Sigmoid colon (tissue), 4 donors: ENCODE results near the gene G6PD.

Experiments
- CTCF ChIP-seq, 4 experiments: fragments of 450-650 bp in 3 of 4; fragments of 200-600 bp in 1 of 4; IDR thresholded peaks; one replicate each; pipeline ENCODE4 v1.5.1; 2016 to 2019; ENCODE audit warnings: antibody characterized with exemption in 4 of 4, mild to moderate bottlenecking in 3 of 4, moderate library complexity in 2 of 4
- POLR2A ChIP-seq, 2 donors: fragments of 450-650 bp; IDR thresholded peaks; one replicate each; pipeline ENCODE4 v1.6.1; 2016; ENCODE audit warnings: antibody characterized with exemption in 2 of 2, mild to moderate bottlenecking in 2 of 2, moderate library complexity in 2 of 2
- POLR2AphosphoS5 ChIP-seq, 4 donors: sonication (generic); formaldehyde crosslinking; IDR thresholded peaks; one replicate each; pipeline ENCODE4 v1.6.1; 2017; ENCODE audit warnings: antibody characterized with exemption in 4 of 4

DNA sequence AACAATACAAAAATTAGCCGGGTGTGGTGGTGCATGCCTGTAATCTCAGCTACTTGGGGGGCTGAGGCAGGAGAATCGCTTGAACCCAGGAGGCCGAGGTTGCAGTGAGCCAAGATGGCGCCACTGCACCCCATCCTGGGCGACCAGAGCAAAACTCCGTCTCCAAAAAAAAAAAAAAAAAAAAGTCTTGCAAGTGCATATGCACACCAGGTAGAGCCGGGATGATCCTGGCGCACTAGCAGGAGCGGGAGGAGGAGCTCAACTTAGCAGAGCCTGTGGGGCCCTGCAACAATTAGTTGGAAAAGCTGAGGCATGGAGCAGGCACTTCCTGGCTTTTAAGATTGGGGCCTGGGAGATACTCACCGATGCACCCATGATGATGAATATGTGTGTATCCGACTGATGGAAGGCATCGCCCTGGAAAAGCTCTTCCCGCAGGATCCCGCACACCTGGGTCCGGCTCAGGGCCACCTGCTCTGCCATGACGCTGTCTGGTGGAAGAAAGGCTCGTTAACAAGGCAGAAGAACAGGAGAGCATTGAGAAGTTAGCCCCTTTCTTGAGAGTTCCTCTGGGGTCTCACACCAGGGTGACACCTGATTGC lies 872 bp downstream of the G6PD start:
- no peak for TF ChIP-seq CTCF (IDR thresholded peaks at IDR 0.05)
- no peak for TF ChIP-seq POLR2AphosphoS5 (IDR thresholded peaks at IDR 0.05)
- no peak for TF ChIP-seq POLR2A (IDR thresholded peaks at IDR 0.05)
